GM19099 (cell line): ENCODE results near the gene CEL.

ENCODE experiments used
- POLR2A ChIP-seq: IDR thresholded peaks from 3 replicates; pipeline ENCODE4 v1.6.1; 2011; ENCODE audit warnings: low read depth; ENCODE audit not compliant: insufficient read length; ENCODE audit errors: extremely low read depth

CEL gene

DNA sequence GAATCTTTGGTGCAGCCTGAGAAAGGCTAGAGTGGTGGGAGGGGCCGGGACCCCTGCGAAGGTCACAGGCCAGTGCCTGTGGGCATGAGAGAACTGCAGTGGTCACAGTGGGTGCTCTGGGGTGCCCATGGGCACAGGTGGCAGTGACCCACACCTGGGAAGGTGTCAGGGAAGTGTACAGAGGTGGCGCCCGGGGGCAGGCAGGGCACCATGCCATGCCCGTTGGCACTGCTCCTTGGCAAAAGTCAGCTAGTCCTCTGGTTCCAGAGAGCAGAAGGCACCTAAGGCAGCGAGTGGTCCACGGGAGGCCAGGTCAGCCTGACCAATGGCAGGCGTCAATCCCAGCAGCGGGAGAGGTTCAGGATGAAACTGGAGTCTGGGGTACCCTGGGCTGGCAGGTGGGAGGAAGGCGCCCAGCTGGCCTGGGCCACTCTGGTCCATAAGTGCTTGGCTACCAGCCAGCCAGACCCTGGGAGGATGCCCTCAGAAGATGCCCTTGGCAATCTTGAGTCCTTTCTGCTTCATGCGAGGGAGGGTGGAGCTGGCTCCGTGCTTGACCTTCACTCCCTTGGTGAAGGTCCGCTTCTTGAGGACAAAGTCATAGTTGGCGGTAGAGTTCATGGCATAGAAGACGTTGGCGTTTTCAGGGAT is 36.4 kb downstream of the CEL start:
- no peak for TF ChIP-seq POLR2A

DNA sequence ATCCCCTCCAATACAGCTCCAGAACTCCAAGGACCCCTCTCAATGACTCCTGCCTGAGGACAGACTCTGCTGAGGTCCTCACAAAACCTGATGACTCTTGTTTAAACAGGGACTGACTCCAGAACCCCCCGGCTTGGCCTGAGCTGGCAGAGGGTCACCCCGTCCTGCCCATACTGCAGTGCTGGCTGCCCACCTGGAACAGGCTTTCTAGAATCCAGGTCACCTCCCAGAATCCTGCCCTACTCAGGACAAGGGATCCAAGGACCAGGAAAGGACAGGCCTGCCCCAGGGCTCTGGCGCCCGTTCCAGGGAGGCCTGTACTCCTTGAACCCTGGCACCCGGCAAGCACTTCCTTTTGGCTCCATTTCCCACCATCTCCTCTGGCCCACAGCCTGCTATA is 37.1 kb downstream of the CEL start:
- TF ChIP-seq POLR2A, result no peak

DNA sequence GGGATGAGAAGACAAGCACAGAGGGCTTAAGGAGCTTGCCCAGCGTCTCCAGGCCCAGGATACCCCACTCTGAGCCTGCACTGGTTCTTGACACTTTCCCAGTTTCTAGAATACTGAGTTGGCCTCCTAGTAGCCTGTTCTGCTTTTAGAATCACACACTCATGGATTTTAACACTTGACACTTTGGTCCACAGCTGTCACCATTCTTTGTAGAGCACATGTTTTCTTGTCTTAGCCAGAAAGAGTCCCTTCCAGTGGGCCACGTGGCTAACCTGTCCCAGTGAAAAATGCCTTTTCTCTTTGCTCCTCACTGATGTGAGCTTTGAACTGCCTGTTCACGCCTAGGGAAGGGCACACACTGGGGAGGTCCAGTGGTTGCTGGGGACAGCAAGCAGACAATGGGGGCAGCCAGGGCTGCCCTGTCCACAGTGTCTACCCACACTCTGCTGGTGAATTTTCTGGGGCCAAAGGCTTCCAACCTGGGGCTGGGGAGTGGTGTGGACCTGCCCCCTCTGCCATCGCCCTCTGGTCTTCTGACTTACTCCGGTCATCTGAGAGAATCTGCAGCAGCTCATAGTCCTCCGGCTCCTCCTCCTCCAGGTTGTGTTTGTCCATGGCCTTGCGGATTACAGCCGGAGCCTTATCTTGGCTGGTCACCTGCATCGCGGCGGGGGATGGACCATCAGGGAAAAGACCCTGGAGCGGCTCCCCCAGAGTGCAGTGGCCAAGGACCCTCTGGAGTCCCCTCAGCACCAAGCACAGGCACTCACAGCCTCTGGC is 38.1 kb downstream of the CEL start:
- TF ChIP-seq POLR2A, result no peak

DNA sequence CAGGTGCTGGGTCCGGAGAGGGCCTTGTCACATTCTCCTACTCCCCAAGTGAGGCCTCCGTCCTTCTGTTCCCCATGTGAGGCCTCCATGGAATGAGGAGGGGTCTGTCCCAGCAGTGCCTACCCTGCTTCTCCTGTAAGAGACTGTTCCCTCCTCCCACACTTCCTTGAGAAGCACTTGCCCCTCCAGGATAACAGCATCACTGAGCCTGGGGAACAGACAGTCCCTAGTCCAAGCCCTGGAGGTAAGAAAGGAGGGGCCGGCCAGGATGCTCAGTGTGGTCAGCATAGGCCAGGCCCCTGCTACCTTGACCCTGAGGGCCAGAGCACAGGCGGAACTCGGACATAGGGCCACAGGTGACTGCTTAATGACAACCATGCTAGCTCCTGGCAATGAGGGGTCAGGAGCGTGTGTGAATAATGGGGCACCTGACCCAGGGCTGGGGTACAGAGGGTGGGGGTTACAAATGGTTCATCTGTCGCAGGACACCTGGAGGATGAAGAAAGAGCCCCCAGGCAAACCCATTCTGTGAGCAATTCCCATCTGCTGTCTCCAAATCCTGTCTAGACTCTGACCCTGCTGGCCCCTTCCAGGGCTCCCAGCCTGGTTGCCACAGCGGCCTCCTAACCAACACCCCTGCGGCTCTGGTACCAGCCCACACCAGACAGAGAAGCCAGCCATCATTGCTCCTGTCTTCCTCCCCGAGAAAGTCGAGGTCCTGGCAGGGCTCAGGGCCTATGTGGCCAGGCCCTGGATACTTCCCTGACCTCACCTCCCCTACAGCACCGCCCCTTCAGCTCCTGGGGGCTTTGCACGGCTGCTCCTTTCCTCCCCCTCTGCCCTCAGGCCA is 39.0 kb downstream of the CEL start:
- no peak for TF ChIP-seq POLR2A

DNA sequence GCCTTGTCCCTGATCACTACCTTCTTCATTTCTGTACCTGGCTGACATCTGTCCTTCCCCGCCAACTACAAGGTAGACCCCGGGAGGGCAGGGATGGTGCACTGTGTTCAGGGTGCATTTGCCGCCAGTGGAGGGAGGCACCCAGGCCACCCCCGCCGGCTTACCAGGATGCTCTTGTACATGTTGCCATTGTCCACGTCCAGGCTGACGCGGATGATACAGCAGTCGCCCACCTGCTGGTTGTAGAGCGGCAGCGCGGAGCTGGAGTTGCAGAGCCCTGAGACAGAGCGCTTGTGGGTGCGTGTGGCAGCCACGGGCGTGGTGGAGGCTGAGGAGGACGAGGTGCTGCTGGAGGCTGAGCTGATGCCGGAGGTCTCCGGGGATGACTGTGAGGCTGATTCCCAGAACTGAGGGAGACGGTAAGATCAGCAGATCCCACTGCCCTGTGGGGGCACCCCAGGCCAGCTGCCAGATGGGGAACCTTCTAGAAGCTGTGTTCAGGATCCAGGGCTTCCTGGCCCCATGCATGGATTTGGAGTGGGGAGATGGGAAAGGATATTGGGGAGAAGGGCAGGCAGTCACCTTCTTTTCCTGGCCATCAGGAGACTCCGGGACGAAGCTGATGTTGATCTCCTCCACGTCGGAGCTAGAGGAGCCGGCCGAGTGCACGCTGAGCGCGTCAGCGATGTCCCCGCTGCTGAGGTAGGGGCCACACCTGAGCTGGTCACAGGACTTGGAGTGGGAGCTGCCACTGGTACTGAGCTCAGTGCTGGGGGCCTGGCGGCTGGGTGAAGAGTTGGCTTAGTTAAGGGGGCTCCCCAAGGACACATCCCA is 39.8 kb downstream of the CEL start:
- no peak for TF ChIP-seq POLR2A

DNA sequence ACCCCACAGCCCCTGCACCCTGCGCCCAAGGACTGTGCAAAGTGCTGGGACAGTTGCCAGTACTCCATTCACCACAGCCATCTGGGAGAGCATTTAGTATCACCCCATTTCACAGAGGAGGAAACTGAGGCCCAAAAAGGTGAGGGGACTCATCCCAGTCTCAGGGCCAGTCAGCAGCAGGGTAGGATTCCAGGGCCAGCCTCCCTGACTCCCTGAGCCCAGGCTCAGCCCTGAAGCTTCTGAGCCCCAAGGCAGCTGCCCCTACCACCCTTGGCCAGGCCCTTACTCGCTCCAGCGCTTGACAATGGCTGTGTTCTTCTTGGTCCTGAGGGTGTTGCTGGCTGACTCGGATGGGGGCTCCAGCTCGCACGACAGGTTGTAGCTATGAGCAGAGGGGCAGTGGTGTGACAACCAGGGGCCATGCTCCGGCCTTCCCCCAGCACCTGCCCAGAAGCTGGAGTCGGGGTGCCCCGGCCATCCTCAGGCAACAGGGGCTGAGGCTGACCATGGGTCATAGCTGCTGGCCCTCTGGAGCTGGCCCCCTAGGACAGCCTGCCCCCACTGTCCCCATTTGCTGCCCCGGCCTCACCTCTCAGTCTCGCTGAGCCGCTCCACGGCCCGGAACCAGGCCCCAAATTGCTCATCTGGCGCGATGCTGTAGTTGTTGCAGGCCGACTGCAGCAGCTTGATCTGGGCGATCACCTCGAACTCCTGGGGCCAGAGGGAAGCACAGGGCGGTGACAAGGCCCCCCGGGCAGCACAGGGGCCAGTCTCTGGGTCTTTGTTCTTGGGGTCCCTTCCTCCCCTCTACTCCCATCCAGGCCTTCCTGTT is 40.6 kb downstream of the CEL start:
- no peak for TF ChIP-seq POLR2A

DNA sequence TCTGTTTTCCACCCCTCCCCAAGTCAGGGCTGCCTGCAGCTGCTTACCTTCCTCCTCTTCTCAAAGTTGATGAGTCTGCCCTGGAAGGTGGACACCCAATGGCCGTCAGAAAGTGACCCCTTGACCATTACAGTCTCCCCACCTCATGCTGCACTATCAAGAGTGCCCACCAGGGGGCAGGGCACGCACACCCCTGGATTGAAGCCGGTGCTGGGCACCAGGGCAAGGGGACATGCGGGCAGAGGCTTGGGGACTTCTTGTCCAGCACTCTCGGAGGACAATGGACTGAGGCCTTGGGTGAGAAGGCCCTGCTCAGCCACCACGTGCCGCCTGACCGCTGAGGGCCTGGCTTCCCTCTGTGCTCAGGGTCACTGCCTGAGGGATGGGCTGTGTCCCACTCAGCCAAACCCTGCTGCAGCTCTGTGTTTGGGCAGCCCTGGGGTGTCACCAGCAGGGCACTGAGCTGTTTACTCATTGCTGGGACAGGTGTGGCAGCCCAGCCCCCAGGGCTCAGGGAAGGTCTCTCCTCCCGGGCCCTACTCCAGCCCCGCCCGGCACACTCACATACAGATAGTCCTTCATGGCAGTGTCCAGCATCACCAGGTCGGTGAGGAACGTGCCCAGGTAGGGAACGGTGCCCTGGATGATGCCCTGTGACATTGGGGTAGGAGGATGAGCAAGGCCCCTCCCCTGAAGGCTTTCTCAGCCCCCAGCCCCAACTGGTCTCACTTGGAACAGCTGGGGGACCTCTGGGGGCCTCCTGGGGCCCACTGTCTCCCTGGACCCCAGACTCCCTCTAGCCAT is 41.6 kb downstream of the CEL start:
- no peak for TF ChIP-seq POLR2A

DNA sequence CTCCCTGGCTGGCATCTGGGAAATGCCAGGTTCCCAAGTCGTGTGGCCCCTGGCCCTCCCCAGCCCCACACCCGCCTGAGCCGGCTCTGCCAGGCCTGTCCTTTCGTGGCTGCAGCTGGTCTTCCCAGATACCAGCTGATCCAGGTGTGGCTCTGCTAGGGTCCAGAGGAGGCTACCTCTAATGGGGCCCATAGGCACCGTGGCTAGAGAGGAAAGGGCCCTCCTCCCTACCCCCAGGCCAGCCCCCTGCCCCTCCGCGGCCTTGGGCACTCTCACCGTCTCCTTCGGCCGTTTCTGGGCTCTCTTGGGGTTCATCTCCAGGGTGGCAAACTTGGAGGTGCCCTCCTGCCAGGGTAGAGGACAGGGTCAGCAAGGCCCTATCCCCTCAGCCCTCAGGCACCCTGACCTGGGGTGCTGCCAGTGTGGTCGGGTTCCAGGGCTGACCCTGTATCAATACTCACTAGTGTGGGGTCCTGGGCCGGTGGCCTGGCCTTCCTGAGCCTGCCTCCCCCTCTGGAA is 42.3 kb downstream of the CEL start:
- no peak for TF ChIP-seq POLR2A

DNA sequence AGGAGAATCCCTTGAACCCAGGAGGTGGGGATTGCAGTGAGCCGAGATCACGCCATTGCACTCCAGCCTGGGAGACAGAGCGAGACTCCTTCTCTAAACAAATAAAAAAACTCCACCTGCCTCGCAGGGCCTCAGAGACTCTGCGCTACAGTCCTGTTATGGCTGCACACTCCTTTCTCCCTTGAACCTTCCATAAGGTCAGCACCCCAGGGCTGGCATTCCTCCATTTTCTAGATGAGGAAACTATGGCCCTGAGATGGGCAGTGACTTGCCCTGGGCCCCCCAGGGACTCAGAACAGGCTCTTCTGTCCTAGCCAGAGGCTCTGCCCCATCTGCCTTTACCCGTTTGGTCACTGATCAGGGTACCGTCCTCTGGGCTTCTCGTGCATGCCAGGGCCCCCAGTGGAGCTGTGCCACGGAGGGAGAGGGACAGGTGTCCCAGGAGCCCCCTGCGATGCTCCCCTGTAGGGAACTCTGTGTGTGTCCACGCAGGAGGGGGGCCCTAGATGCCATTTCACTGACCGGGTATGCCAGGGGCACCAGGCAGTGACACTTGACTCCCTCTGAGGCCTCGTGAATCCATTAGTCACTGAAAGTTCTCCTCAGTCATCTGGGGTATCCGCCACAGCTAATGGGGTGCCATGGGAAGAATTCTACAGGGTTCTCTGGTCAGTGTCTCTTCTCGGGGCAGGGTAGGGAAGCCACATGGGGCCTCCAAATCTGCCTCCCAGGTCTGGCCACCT is 43.1 kb downstream of the CEL start:
- TF ChIP-seq POLR2A, result no peak

DNA sequence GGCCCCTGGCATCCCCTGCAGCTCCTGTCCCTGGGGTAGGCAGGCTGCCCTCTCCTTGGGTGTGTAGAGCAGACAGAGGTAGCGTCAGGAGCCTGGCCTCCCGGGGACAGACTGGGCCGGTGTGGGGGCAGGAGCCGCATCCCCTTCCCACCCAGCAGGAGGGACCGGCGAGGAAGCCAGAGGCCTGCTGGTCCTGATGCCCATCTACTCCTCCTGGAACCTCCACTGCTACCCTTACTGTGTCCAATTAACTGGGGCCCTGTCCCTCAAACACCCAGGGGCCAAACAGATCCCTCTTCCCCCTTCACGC is 43.6 kb downstream of the CEL start:
- no peak for TF ChIP-seq POLR2A

DNA sequence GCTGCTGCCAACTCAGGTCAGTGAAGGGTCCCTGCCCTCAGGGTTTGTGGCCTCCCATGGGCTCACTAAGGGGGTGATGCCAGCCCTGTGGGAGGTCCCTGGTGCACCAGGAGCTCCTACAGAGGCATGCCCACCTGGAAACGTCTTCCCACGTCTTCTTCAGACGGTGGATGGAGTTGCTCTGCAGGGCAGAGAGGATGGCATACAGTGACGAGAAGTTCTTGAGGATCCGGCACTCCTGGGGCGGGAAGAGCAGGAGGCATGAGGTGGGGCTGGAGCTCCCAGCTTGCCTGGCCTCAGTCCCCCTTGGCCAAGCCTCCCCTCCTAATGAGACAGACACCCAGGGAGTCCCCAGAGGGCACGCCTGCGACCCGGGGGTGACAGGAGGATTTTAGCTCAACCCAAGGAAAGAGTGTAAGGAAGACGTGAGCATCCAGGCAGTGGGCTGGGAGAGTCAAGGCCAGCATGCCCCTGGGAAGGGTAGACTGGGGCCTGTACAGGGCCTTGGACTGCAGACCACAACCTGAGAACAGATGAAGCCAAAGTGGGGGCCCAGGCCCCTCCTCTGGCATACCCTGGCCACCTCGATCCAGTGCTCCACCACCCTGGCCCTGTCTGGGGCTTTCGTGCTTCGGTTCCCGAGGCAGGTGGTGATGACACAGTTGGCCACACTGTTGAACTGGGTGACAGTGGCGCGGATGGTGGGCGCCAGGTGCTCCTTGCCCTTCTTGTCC is 44.9 kb downstream of the CEL start:
- TF ChIP-seq POLR2A, result no peak

DNA sequence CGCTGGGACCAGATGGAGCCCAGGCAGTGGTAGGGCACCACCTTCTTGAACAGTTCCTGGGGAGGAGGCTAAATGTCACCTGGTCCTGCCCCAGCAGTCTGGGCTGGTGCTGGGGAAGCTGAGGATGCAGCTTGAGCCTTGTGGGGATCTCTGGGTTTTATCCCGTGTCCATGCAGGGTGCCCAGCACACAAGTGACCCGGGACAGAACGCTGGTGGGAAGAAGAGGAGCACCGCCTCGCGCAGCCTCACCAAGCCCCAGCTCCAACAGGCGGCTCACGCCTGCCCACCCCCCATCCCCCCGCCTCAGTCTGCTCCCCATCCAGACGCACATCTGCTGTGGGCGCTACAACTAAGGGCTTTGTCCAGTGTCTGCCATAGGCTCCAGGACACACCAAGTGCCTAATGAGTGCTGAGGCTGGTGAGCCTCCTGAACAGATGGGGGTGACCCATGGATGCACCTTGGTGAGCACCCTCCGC is 45.5 kb downstream of the CEL start:
- TF ChIP-seq POLR2A, result no peak
